IPS-11a (cell line): ENCODE data around the gene TBC1D22A.

Experiments
- H3K4me3 ChIP-seq: one replicate; pipeline ENCODE4 v1.5.1; 2013; ENCODE audit warnings: low read depth, low read length, control low read depth

TBC1D22A gene

DNA sequence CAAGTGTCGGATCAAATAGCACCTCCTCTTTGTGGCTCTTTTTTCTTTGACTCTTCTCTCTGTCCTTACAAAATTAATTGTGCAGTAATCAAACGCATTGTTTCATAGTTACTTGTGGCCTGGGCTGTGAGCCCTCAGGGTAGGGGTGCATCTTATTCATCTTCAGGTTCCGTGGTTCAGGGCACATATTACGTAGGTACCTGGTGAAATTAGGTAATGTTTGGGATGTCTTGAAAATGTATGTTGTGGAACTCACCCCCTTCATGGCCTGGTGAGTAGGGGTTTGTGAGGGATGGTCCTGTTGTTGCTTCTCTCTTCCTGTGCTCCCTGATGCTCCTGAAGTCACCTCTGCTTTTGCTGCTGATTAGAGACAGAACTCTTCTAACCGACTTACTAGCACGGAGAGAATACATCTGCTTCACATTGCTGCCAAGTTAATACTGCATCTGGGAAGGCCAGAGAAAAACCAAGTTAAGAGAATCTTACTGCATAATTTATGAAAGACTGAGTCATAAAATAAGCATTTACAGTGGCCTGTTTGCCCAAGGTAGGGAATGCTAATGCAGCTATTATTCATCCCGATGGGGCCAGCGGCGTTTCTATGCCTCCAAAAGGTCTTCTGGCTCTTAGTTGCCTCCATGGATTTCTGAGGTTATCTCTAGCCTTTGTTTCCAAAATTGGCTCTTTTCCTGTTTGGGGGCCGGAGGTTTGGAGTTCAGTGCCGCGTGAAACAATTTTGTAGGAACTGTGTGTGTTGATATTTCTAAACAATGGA, 66.9 kb downstream of the TBC1D22A start:
- no peak overlapping the region for H3K4me3 ChIP-seq

DNA sequence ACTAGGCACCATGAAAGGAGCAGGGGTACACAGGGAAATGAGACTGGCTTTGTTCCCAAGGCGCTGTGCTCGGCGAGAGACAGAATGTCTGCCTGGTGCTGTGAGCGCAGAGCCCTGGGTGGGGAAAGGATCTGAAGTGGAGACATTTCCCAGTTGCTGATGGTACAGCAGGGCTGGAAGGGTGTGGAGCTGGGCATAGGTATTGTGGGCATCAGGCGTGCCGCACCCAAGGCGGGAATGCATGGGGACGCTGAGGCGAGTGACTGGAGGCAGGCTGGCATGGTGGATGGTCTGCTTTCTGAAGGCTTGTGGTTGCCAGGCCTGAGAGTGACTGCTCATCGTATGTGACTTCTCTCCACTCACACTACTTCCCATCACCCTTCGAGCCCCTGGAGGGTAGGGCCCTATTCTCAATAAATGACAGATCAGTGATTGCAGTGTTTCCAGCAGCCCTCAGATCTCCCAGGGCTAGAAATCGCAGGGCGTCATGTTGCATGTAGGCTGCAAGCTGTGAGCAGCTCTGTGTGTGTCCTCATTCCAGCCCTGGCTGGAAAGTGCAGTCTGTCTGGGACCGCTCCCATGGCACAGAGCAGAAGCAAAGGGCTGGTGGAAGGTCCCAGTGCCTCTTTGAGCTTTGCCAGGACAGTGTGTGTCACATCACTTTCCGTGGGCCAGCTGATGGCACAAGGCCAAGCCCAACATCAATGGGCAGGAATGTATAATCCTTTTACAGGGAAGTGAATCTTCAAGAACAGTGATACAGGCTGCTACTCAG, 67.7 kb downstream of the TBC1D22A start:
- H3K4me3 ChIP-seq: no peak overlapping the region

DNA sequence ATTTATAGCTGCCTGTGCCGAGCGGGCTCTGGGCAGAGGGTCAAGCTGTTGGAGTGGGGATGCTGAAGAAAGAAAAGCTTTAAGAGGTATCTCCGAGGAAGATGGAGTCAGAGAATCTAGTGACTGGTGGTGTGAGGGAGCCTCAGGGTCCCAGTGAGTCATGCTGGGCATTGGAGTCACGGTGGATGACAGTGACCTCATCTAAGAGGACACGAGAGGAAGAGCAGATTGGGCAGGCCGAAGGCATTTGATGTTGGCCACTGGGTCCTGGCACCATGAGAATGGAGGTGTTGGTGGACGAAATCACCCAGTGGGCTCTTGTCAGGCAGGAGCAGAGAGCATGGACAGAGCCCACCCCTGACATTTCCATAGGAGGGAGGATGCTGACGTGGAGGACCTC, 68.4 kb downstream of the TBC1D22A start:
- no peak overlapping the region for H3K4me3 ChIP-seq

DNA sequence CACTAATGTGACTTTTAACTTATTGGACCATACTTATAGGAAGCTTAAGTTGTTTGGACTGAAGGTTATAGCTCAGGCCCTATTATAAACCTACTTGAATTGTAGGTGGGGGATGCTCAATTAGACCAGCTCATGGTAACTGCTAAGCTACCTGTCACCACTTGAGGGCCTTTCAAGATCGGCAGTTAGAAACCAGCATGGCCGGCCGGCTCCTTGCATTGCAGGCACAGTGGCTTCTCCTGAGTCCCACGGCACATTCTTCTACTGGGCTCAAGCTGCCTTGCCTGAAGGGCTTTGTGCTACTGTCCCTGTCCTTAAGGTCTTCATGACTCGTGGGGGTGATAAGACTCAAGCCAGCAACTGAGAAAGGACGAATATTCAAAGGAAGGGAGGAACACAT, 70.8 kb downstream of the TBC1D22A start:
- no peak overlapping the region for H3K4me3 ChIP-seq

DNA sequence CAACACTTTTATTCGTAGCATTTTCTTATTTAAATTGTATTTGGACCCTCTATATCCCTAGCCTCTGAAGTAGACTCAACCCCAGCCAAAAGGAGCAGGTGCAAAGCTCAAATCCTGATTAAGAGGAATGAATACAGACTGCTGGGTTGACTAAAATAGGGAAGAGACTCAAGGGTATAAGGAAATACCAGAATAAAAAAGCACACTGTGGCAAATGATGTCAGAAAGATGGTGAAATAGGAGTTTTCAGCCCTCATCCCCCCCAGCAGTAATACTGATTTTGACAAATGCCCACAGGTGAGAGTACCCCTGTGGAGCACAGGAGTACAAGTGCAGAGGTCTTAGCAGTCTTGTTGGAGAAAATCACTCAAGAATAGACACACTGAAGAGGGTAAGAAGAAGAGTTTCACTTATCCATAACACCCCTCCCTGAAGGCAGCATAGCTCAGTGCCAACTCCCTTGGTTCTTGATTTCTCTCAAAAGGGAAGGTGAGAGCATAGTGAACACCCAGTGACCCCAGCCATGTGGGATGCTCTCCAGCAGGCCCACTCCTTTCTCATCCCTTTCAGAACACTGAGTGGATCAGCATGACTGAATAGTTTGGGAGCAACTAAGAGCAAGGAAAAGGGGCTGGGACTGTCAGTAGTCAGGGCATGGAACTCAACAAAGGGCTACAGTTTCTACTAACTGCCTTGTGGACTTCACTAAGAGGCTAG, 71.7 kb downstream of the TBC1D22A start:
- H3K4me3 ChIP-seq: no peak overlapping the region

DNA sequence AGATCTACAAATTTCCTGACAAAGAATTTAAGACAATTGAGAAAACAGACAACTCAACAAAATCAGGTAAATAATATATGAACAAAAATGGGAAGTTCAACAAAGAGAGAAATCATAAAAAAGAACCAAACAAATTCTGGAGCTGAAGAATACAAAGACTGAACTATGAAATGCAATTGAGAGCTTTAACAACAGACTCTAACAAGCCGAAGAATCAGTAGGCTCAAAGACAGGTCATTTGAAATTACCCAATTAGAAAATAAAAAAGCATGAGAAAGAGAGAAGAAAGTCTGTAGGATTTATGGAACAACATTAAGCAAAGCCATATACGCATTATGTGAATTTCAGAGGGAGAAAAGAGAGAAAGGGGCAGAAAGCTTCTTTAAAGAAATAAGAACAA, 72.8 kb downstream of the TBC1D22A start:
- H3K4me3 ChIP-seq: no peak overlapping the region

DNA sequence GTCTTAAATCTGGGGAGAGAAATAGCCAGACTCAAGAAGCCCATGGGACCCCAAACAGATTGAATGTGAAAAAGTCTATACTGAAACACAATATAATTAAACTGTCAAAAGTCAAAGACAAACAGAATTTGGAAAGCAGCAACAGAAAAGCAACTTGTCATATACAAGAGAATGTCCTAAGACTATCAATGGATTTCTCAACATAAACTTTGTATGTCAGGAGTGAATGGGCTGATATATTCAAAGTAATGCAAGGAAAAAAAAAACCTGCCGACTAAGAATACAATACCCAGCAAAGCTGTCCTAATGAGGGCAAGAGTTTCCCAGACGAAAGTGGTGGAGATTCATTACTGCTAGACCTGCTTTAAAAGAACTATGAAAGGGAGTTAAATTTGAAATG, 73.2 kb downstream of the TBC1D22A start:
- no peak overlapping the region for H3K4me3 ChIP-seq

DNA sequence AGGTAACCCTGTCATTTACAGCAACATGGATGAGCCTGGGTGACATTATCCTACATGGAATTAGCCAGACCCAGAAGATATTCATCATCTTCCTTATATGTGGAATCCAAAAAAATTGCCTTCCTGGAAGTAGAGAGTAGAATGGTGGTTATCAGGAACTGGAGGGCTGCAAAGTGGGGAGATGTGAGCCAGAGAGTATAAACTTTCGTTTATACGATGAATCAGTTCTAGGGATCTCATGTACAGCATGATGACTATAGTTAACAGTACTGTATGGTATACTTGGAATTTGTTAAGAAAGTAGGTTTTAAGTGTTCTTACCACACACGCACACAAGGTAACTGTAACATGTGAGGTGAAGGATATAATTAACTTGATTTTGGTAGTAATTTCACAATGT, 79.1 kb downstream of the TBC1D22A start:
- H3K4me3 ChIP-seq: no peak overlapping the region

DNA sequence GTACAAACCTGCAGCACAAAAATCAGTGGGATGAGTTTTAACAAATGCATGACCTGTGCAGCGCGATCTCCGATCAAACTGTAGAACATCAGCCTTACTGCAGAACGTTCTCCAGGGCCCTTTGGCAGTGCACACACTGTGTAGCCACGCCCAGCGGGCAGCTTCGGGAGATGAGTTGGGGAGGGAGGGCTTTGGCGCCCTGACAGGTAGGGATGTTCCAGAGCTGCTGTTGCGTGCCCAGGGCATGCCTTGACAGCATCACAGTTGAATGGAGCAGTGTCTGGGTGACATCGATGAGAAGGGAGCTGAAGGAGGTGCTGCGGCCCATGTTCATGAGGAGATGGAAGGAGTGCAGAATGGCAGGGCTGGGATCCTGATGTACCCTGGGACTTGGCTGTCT, 80.2 kb downstream of the TBC1D22A start:
- H3K4me3 ChIP-seq: no peak overlapping the region

DNA sequence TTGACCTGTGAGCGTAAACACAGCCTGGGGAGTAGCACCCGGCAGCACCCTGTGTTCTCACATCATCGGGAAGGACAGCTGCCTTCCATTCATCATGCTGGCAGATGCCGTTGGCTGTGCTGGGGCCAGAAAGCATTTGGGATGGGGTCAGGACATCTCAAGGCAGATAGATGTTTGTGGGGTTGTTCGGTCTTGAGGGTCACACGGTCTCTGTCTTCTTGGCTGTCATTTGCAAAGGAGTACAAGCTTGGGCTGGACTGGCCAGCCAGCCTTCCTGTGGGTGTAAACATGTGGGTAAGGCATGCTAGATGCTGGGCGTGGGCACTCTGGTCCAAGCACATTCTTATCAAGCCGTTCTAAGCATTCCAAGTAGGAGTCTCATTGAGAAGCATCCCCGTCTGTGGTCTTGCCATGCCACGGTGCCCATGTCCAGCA, 81.4 kb downstream of the TBC1D22A start:
- no peak overlapping the region for H3K4me3 ChIP-seq

DNA sequence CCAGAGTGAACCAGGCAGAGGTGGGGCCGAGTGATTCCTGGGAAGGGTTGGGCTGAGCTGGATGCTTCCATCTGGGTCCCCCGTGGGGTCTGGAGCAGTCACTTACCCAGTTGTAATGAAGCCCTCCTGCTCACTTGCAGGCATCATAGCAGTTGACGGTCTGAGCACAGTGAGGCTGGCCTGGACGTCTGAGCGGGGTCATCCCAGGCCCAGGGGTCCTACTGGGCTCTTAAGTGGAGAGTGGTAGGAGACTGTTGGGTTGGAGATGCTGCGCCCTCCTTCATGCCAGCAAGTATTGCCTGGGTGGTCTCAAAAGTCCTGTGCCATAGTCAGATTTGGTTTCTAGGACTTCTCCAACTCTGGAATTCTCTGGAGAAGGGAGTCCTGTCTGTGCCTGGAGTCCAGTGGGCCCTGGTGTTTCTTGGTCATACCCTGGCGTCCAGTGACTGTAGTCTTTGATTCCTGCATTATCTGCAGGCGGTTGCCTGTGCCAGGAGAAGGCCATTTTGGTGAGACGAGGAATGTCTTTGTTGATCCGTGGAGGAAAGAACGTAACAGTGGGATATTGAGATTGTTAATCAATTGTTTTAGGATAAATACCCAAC, 82.3 kb downstream of the TBC1D22A start:
- no peak overlapping the region for H3K4me3 ChIP-seq

DNA sequence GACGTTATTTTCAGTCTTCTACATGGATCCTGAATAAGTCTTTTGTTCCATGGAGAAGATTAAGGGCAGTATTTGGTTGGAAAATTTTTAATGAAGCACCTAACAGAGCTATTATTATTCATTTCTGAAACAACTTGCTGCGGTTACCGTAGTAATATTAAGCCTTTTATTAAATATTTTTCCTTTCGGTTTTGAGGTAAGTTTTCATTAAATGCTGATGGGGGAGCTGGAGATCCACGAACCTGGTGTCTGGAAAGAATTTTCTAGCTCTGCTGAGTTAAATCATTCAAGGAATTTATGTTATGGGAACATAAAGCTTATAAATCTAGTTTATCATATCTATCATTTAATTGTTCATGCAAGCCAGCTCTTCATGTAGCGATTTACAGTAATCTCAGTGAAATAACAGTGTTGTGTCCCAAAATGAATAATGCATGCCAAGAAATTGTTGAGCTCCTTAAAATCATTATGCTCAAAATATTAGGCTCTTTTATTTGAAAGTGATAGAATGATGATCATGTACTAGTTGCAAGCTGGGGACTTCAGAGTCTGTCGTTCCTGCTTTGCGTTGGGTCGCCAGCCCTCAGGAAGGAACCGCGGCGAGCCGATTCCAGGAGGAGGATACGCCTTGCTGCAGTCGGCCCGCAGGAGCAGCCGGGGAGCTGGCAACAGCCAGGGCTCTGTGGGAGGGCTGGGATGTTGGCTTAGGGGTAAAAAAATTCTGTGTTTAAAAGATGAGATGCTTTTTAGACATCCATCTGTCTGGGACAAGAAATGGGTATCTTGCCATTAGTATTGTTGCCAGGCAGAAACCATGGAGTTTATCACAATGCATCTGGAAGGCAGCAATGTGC, 83.1 kb downstream of the TBC1D22A start:
- no peak overlapping the region for H3K4me3 ChIP-seq

DNA sequence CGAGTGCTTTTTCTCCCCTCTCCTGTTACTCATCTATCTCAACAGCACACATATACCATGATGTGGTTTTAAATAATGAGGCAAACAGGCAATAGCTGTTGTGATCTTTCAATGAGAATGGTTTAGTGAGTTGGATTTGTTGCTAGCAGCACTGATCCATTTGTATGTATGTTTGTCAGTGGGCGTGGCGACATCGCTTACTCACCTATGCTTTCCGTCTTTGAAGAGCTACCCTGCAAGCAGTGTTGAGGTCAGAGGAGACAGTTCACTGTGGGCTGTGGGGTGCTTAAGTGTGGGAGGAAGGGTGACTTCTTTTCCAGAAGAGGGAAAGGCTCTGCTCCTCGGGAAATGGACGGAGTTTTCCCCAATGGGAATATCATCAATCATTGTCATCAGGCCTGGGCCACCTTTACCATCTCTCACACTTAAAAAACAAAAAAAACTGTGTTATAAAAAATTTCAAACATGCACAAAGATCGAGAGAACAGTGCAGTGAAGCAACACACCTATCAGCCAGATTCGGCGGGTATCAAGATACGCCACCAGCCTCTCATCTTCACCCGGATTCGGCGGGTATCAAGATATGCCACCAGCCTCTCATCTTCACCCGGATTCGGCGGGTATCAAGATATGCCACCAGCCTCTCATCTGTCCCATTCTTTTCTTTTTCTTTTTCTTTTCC, 83.8 kb downstream of the TBC1D22A start:
- H3K4me3 ChIP-seq: no peak overlapping the region

DNA sequence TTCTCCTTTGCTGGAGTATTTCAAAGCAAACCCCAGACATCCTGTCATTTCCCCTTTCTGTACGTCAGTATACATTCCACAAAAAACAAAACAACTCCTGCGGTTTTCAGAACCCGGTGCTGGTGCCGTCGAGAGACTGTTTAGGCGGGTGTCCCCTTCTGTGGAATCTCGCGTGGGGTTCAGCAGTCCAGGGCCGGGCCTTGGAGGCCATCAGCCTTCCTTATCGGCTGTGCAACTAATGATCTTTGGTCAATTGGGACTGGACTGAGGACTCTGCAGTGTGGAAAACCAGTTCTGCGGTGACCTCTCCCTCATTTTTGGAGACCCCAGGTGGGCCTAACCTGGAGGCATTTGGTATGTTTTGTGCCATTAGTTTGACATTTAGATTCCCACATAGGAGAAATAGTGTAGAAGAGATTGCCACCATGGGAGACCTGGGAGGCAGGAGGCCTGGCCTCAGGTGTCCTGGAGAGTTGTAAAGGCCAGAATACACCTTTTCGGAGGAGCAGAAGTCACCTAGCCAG, 84.4 kb downstream of the TBC1D22A start:
- no peak overlapping the region for H3K4me3 ChIP-seq

DNA sequence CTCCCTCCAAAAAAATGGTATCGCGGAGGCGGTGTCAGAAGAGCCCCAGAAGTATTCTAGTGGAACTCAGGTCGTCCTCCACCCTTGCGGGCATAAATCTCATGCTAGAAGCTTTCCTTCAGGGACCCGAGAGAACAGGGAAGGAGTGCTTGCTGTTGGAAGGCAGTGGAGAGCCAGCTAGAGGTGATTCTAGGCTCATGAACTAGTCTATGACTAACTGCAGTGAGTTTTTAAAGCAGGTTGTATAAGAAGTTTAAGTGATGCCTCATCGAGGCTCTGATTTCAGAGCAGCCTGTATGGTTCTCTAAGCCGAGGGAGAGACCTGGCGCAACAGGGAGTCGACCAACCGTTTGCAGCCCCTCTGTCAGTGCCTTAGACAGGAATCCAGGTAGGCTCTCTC, 85.7 kb downstream of the TBC1D22A start:
- no peak overlapping the region for H3K4me3 ChIP-seq

DNA sequence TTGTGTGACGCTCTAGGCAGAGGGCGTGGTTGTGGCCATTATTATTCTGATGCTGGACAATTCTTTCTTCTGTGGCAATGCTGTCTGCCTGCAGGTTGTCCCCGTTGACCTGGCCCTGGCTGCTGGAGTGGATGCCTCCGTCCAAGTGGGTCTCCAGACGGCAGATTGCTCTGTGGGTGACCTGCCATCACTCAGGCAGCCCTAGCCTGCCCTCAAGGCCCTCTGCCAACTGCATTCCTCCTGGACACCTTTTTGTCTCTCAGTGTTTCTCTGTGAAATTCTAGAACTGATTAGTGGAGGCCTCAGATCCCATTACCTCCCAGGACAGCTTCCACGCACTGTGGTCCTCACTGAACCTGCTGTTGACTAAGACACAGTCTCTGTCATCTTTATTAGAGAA, 86.7 kb downstream of the TBC1D22A start:
- H3K4me3 ChIP-seq: no peak overlapping the region

DNA sequence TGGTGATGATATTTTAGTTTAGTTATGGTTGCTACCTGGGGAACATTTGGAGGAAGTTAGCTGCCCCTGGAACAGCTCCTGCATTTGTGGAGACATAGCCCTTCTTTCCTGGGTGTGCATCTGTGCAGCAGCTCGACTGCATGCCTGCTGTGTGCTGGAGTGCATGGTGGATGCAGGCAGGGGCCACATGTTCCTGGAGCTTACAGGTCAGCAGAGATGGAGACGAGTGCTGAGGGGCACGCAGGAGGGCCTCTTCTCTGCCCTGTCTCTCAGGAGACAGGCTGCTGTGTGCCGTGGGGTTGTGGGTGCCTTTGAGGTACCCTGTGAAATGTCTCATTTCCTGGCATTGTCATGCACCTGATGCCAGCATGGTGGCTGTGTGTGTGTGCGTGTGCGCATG, 87.5 kb downstream of the TBC1D22A start:
- no peak overlapping the region for H3K4me3 ChIP-seq

DNA sequence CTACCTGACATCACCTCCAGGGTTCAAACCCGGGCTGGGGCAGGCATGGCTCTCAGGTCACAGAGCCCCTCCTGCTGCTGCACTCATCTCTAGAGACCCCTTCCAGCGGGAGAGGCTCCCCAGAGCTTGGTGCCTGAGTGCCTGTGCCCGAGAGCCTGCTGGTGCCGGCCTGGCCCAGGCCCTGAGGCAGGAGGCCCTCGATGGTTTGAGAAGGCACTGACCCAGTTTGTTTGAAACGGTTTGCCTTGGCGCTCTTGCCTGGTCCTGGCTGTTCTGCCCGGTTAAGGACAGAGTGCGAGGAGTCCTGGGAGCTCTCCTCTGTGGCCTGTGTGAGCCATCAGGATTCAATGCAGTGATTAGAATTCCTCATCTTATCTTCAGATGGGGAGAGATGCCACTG, 88.9 kb downstream of the TBC1D22A start:
- H3K4me3 ChIP-seq: no peak overlapping the region

DNA sequence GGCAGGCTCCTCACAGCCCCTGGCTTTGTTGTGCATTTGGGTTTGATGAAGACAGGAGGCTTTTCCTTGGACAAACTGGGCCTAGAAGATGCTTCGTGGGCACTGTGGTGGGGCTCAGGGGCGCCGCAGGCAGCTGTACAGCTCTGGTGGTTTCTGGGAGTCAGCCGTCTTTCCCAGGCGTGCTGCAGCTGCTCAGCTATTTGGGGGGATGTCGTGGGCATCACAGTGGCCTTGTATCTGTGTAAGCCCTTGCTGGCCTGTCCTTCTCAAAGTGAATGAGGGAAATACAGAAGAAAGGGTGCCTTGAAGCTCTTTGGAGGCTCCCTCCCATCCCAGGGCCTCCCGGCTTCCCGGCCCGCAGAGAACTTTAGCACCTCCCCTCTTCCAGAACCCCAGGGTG, 89.5 kb downstream of the TBC1D22A start:
- no peak overlapping the region for H3K4me3 ChIP-seq

DNA sequence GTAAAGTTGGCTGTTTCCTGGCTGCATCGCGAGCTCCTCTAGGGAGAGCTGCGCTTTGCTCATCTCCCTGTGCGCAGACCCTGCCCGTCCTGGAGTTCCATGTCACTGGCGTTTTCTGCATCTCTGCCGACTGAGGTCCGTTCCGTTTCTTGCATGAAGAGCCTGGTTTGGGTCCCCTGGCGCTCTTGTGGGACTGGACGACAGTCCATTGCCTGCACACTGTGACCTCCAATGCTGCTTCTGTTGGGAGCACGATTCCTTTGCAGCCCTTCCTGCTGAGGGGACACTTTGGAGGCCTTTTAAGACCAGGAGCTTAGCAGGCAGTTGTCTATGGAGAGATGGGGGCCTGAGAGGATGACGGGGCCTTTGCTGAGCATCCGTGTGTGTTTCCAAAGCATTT, 90.3 kb downstream of the TBC1D22A start:
- H3K4me3 ChIP-seq: no peak overlapping the region
